Measurements from ENCODE around the gene DBF4B.

- TF ChIP-seq CTCF (IDR thresholded peaks at IDR 0.05) (no peak), POLR2A (IDR thresholded peaks at IDR 0.05) (no peak)
Measured at GRCh38 chr17:44751331-44751730, 42.9 kb downstream of the DBF4B start.

Measured in sigmoid colon (tissue), 3 donors.